RWPE2 (cell line): ENCODE measurements around the gene NEURL1B.

Experiments used
- ATAC-seq: fragments of 200-7000 bp; cut with Tn5 transposase; 3 replicates; pipeline ENCODE4 v1.9.1; 2021; ENCODE audit warnings: low read depth
- DNase-seq: peaks from one replicate; pipeline ENCODE4 v3.0.0-alpha.2; 2020; ENCODE audit warnings: low spot score
- H3K27ac ChIP-seq: fragments of 450-650 bp; 2 replicates; pipeline ENCODE4 v1.5.1; 2017; ENCODE audit warnings: mild to moderate bottlenecking; ENCODE audit not compliant: poor library complexity, severe bottlenecking
- H3K27me3 ChIP-seq: fragments of 250-450 bp; sonication (Bioruptor Pico); 2 replicates; pipeline ENCODE4 v1.5.1; 2021; ENCODE audit warnings: mild to moderate bottlenecking, moderate library complexity; ENCODE audit not compliant: insufficient read depth, poor library complexity, severe bottlenecking
- H3K36me3 ChIP-seq: fragments of 250-450 bp; sonication (Bioruptor Pico); 2 replicates; pipeline ENCODE4 v1.5.1; 2020; ENCODE audit warnings: low read depth, mild to moderate bottlenecking, moderate library complexity
- H3K4me1 ChIP-seq: fragments of 250-450 bp; sonication (Bioruptor Pico); 2 replicates; pipeline ENCODE4 v1.5.1; 2021; ENCODE audit warnings: mild to moderate bottlenecking, moderate library complexity; ENCODE audit not compliant: insufficient read depth, poor library complexity, severe bottlenecking
- H3K4me3 ChIP-seq: fragments of 250-450 bp; sonication (Bioruptor Pico); 2 replicates; pipeline ENCODE4 v1.5.1; 2021; ENCODE audit warnings: mild to moderate bottlenecking, moderate library complexity; ENCODE audit not compliant: severe bottlenecking
- H3K9me3 ChIP-seq: fragments of 250-450 bp; sonication (Bioruptor Pico); 2 replicates; pipeline ENCODE4 v1.5.1; 2021; ENCODE audit warnings: mild to moderate bottlenecking, moderate library complexity; ENCODE audit not compliant: severe bottlenecking
- CTCF ChIP-seq: fragments of 450-650 bp; IDR thresholded peaks from one replicate; pipeline ENCODE4 v1.5.1; 2017; ENCODE audit warnings: mild to moderate bottlenecking, moderate library complexity; ENCODE audit not compliant: poor library complexity, severe bottlenecking

Gene NEURL1B

DNA sequence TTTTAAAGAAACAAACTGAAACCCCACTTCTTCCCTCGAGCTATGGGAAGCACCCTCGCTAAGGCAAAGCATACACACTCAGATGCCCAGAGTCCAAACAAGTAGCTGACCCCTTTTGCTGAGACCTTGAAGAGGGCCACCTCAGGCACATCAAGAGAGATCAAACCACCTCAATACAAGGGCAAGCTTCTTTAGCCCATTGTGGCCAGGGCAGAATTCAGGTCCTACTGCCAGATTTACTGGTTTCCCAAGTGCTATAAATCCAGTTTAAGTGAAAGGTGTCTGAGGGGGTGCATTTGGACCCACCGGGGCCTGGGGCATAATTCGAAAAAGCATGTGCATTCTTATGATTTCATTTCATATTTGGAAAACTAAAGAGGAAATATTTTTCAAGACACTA lies 40.4 kb downstream of the NEURL1B start:
- H3K27ac ChIP-seq: no peak overlapping the region
- H3K4me1 ChIP-seq: no peaks in the 10 kb centered on the region
- no peak for DNase-seq
- no peak for ATAC-seq
- H3K27me3 ChIP-seq: no peaks in the 10 kb centered on the region
- peaks cover 37% of the 10 kb centered on the region for H3K36me3 ChIP-seq
- TF ChIP-seq CTCF: no peak
- H3K9me3 ChIP-seq: no peaks in the 10 kb centered on the region
- H3K4me3 ChIP-seq: no peak overlapping the region

- no peak for TF ChIP-seq CTCF
- no peak overlapping the region for H3K4me3 ChIP-seq
- H3K9me3 ChIP-seq: no peaks in the 10 kb centered on the region
- ATAC-seq: no peak
- no peaks in the 10 kb centered on the region for H3K27me3 ChIP-seq
- DNase-seq: no peak
- H3K4me1 ChIP-seq: no peaks in the 10 kb centered on the region
- H3K36me3 ChIP-seq: peaks cover 42% of the 10 kb centered on the region
- no peak overlapping the region for H3K27ac ChIP-seq
Observed at GRCh38 chr5:172683264-172683644, 42.2 kb downstream of the NEURL1B start.

DNA sequence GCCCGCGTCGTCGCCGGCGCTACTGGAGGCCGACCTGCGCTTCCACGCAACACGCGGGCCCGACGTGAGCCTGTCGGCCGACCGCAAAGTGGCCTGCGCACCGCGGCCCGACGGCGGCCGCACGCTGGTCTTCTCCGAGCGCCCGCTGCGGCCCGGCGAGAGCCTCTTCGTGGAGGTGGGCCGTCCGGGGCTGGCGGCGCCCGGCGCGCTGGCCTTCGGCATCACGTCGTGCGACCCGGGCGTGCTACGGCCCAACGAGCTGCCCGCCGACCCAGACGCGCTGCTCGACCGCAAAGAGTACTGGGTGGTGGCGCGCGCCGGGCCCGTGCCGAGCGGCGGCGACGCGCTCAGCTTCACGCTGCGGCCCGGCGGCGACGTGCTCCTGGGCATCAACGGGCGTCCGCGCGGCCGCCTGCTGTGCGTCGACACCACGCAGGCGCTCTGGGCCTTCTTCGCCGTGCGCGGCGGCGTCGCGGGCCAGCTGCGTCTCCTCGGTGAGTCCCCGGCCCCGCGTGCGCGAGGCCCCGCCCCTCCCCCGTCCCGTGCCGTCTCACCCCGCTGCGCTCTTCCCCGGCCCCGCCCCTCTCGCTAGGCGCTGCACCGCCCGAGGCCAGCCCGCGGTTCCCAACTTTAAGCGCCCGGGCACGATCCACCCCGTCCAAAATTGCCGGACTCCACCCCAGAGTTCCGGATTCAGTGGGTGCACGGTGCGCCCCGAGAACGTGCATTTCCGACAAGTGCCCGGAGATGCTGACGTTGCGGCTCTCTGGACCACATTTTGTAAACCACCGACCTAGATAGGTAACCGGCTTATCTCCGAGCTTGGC lies 42.8 kb downstream of the NEURL1B start:
- H3K36me3 ChIP-seq: peaks cover 43% of the 10 kb centered on the region
- H3K4me1 ChIP-seq: no peaks in the 10 kb centered on the region
- H3K9me3 ChIP-seq: no peaks in the 10 kb centered on the region
- no peaks in the 10 kb centered on the region for H3K27me3 ChIP-seq
- ATAC-seq (no peak), DNase-seq (no peak)
- H3K4me3 ChIP-seq: no peak overlapping the region
- no peak for TF ChIP-seq CTCF
- H3K27ac ChIP-seq: no peak overlapping the region

DNA sequence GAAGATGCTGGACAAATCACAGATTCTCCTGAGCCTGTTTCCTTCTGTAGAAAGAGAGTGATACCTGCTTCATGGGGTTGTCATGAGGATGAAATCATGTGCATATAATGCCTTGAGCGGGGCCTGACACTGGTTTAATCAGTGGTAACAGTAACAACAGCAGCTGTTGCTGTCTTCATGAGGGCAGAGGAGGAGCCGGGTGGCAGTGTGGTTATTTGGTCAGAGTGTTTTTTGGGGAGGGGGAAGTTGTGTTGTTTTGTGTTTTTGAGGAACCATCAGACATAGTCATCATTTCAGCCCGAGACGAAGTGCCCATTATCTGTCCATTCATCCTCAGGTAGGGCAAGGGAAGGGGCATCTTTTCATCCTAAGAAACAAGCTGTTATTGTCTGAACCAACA lies 44.0 kb downstream of the NEURL1B start:
- Histone ChIP-seq H3K27ac (no peak overlapping the region), H3K4me3 (no peak overlapping the region), H3K36me3 (peaks cover 43% of the 10 kb centered on the region), H3K27me3 (no peaks in the 10 kb centered on the region), H3K4me1 (no peaks in the 10 kb centered on the region), H3K9me3 (no peaks in the 10 kb centered on the region)
- DNase-seq (no peak), ATAC-seq (no peak)
- TF ChIP-seq CTCF: no peak

DNA sequence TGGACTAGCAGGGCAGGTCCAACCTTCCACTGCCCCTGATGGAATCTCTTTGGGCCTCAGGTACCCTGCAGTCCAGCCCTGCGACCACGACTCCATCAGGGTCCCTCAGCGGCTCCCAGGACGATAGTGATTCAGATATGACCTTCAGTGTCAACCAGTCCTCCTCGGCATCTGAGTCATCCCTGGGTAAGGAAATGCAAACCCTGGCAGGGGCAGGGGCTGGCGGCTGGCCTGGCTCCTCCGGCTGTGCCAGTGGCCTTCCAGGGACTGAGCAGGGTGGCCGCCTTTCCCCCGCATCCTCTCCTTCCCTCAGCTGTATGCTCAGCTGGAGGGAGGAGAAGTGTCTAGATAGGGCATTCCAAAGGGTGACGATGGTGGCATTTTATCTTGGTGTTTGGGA lies 45.0 kb downstream of the NEURL1B start:
- Histone ChIP-seq H3K27me3 (no peaks in the 10 kb centered on the region), H3K27ac (no peak overlapping the region), H3K36me3 (peaks cover 43% of the 10 kb centered on the region), H3K9me3 (no peaks in the 10 kb centered on the region), H3K4me3 (no peak overlapping the region), H3K4me1 (no peaks in the 10 kb centered on the region)
- no peak for DNase-seq
- ATAC-seq: no peak
- TF ChIP-seq CTCF: no peak
